Omental fat pad (tissue), 4 donors: ENCODE results near the gene STAM2. TPM values are rescaled to one million over a fixed set of nuclear protein-coding genes. Genes with fewer than 3 reads are reported as not detected.
"Not testable (repeated sequence)": the region's sequence is repeated elsewhere in the genome, so short reads cannot be mapped to it uniquely, and the experiment has no call there.

Experiments used
- ATAC-seq: fragments of 150-250 bp; one replicate; pipeline ENCODE4 v1.9.1; 2016; ENCODE audit warnings: mild to moderate bottlenecking, moderate library complexity; ENCODE audit not compliant: low FRiP score
- DNase-seq: peaks from one replicate; pipeline ENCODE4 v3.0.0-alpha.2; 2019; ENCODE audit warnings: low spot score
- total RNA-seq, 4 donors: library from RNA; depleted of rRNA; stranded (reverse); fragments of >200 nt; gene quantifications; one replicate each; pipeline ENCODE4 v1.1.0, GENCODE V29; 2016
- TF ChIP-seq, protein P1 (sequence below), 3 donors: fragments of 450-650 bp; IDR thresholded peaks; one replicate each; pipeline ENCODE4 v1.5.1; 2016 to 2017; ENCODE audit warnings: antibody characterized with exemption in 3 of 3, mild to moderate bottlenecking in 3 of 3, moderate library complexity in 2 of 3

The STAM2 gene
- total RNA-seq, 4 donors from 2014 or later: 23.9 to 47.8 (median 33.4) TPM

DNA sequence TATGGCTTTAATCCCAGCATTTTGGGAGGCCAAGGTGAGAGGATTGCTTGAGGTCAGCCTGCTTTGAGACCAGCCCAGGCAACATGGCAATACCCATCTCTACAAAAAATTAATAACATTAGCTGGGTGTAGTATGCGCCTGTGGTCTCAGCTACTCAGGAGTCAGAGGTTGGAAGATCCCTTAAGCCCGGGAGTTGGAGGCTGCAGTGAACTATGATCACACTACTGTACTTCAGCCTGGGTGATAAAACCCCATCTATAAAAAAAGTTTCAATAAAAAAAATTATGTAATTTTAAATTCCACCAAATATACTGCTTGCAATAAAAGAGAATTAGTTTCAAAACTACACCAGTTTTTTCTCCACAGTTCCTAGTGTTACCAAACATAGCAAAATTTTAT lies 53.4 kb downstream of the STAM2 start:
- TF ChIP-seq, protein P1, sequence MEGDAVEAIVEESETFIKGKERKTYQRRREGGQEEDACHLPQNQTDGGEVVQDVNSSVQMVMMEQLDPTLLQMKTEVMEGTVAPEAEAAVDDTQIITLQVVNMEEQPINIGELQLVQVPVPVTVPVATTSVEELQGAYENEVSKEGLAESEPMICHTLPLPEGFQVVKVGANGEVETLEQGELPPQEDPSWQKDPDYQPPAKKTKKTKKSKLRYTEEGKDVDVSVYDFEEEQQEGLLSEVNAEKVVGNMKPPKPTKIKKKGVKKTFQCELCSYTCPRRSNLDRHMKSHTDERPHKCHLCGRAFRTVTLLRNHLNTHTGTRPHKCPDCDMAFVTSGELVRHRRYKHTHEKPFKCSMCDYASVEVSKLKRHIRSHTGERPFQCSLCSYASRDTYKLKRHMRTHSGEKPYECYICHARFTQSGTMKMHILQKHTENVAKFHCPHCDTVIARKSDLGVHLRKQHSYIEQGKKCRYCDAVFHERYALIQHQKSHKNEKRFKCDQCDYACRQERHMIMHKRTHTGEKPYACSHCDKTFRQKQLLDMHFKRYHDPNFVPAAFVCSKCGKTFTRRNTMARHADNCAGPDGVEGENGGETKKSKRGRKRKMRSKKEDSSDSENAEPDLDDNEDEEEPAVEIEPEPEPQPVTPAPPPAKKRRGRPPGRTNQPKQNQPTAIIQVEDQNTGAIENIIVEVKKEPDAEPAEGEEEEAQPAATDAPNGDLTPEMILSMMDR (IDR thresholded peaks at IDR 0.05): no peak
- ATAC-seq: no peak

DNA sequence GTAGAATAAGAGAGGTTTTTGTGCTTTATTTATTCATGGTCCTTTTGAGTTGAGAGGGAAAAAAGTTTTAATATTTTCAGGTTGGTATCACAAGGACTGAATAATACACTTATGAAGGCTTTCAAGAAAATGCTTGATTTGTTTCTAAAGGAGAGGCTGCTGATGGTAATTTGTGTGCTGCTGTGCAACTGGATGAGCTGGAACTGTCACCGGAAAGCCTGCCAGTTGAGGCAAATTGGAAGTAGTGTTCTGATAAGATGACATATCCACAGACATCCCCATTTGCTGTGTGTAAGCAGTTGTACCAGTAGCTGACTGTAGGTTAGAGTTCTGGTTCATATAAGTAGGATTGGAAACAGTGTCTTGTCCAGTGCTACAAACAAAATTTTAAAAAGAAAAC lies 55.1 kb downstream of the STAM2 start:
- TF ChIP-seq, protein P1 (IDR thresholded peaks at IDR 0.05): no peak
- ATAC-seq (no peak), DNase-seq (no peak)

More for the DNA sequence above, 53.4 kb downstream of the STAM2 start:
- DNase-seq: no peak

DNA sequence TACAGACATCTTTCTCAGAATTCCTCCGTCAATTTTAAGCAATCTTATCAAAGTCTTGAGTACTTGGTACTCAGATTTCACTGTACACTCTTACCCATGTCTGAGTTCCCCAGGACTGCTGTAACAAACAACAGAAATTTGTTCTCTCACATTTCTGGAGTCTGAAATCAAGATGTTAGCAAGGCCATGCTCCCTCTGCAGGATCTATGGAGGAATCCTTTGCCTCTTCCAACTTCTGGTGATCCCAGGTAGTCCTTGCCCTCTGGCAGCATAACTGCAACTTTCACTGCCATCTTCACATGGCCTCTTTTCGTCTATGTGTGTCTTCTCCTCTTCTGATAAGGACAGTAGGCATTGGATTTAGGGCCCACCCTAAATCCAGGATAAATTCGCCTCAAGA lies 59.6 kb downstream of the STAM2 start:
- TF ChIP-seq, protein P1 (IDR thresholded peaks at IDR 0.05): no peak
- DNase-seq (no peak), ATAC-seq (no peak)

DNA sequence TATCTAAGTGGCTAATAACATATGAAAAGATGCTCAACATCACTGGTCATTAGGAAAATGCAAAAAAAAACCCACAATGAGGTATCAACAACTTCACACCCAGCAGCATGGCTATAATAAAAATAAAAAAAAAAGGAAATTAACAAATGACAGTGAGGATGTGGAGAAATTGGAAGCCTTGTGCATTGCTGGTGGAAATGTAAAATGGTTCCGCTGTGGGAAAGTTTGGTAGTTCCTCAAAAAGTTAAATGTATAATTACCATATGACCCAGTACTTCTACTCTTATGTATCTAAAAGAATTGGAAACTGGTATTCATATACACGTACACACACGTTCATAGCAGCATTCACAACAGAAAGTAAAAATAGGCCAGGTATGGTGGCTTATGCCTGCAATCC lies 61.2 kb downstream of the STAM2 start:
- no peak for DNase-seq
- TF ChIP-seq, protein P1 (IDR thresholded peaks at IDR 0.05): no peak
- no peak for ATAC-seq

DNA sequence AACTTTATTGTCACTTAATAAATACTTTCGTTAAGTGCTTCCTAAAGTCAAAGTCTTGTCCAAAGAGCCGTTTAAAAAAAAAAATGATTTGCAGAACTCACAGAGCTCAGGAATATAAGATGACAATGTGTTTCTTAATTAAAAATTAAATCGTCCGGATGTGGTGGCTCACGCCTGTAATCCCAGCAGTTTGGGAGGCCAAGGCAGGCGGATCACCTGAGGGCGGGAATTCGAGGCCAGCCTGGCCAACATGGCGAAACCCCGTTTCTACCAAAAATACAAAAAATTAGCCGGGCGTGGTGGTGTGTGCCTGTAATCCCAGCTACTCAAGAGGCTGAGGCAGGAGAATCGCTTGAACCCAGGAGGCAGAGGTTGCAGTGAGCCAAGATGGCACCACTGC lies 68.4 kb downstream of the STAM2 start:
- ATAC-seq, DNase-seq: not testable (repeated sequence)

DNA sequence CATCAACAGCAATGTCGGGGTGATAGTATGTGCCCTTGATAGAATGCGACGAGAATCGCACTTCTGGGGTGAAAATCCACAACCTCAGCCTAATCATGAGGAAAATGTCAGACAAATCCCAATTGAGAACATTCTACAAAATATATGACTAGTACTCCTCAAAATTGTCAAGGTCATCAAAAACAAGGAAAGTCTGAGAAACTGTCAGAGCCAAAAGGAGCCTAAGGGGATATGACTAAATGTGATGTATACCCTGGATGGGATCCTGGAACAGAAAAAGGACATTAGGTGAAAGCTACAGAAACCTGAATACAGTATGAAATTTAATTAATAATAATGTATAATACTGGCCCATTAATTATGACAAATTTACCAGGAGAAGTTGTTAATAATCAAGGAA lies 69.1 kb downstream of the STAM2 start:
- TF ChIP-seq, protein P1 (IDR thresholded peaks at IDR 0.05): no peak
- ATAC-seq (no peak), DNase-seq (no peak)

DNA sequence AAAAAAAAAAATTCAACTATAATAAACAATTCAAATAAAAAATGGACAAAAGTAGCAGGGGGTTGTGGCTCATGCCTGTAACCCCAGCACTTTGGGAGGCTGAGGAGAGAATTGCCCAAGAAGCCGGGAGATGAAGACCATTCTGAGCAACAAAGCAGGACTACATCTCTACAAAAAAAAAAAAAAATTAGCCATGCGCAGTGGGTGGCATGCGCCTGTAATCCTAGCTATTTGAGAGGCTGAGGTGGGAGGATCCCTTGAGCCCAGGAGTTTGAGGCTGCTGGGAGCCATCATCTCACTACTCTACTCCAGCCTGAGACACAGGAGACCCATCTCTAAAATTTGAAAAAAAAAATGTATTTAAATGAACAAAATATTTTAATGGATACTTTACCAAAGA lies 72.3 kb downstream of the STAM2 start:
- no peak for DNase-seq
- TF ChIP-seq, protein P1 (IDR thresholded peaks at IDR 0.05): no peak
- no peak for ATAC-seq

DNA sequence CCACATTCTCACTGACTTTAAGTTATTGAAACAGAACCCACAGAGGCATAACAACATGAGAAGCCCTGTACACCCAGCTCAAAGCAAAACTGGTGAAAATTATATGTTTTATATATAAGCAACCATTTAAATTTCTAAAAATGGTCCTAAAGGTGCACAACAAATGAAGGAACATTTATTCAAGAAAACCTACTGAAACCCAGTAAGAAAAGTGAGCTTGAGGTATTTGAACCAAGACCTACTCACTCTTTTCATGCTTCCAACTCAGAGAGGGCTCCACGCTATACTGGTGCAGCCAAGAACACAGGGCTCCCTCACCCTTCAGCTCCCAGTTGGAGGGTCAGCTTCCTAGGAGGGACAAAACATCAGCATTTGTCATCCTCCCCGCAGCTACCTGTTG lies 74.6 kb downstream of the STAM2 start:
- DNase-seq (no peak), ATAC-seq (no peak)
- TF ChIP-seq, protein P1 (IDR thresholded peaks at IDR 0.05): no peak
